ENCODE results near the gene TMEM114. TPM values are rescaled to one million over a fixed set of nuclear protein-coding genes. Genes with fewer than 3 reads are reported as not detected.

Gene TMEM114
- total RNA-seq, 1 donor from 2014 or later = not detected

- DNase-seq = no peak
These were observed 20.8 kb upstream of the TMEM114 start for GRCh38 chr16:8611122-8611521.

- no peak for DNase-seq
These were observed 16.9 kb upstream of the TMEM114 start for GRCh38 chr16:8607214-8607613.

GRCh38 chr16:8605554-8605953 is 15.2 kb upstream of the TMEM114 start:
- no peak for DNase-seq

- no peak for DNase-seq
These were observed 9.9 kb upstream of the TMEM114 start for GRCh38 chr16:8600144-8600775.

- DNase-seq = no peak
These were observed 6.3 kb upstream of the TMEM114 start for GRCh38 chr16:8596581-8596980.

- DNase-seq = no peak
These were observed 5.5 kb upstream of the TMEM114 start for GRCh38 chr16:8595783-8596182.

GRCh38 chr16:8594149-8594666 is 3.9 kb upstream of the TMEM114 start:
- DNase-seq = no peak

- DNase-seq = no peak
These were observed 1.1 kb upstream of the TMEM114 start for GRCh38 chr16:8591451-8591850.

- no peak for DNase-seq
These were observed 500 bp upstream of the TMEM114 start for GRCh38 chr16:8590811-8591210.

- no peak for DNase-seq
These were observed 1.0 kb downstream of the TMEM114 start for GRCh38 chr16:8589057-8589899.

- no peak for DNase-seq
These were observed 1.6 kb downstream of the TMEM114 start for GRCh38 chr16:8588682-8589056.

GRCh38 chr16:8587065-8587464 is 3.2 kb downstream of the TMEM114 start:
- no peak for DNase-seq

- no peak for DNase-seq
These were observed 4.5 kb downstream of the TMEM114 start for GRCh38 chr16:8585857-8586256.

- DNase-seq = no peak
These were observed 5.3 kb downstream of the TMEM114 start for GRCh38 chr16:8585041-8585440.

- DNase-seq = no peak
These were observed 6.6 kb downstream of the TMEM114 start for GRCh38 chr16:8583732-8584131.

- DNase-seq = no peak
These were observed 7.1 kb downstream of the TMEM114 start for GRCh38 chr16:8583199-8583598.

GRCh38 chr16:8581831-8582580 is 8.3 kb downstream of the TMEM114 start:
- no peak for DNase-seq

- DNase-seq = no peak
These were observed 10.8 kb downstream of the TMEM114 start for GRCh38 chr16:8579559-8579958.

GRCh38 chr16:8577678-8578304 is 12.5 kb downstream of the TMEM114 start:
- DNase-seq = no peak

- no peak for DNase-seq
These were observed 13.9 kb downstream of the TMEM114 start for GRCh38 chr16:8576141-8577004.

- no peak for DNase-seq
These were observed 14.9 kb downstream of the TMEM114 start for GRCh38 chr16:8575399-8575798.

Data from dermis blood vessel endothelial cell (primary cell).